ENCODE results near the gene ADCK1.

DNA sequence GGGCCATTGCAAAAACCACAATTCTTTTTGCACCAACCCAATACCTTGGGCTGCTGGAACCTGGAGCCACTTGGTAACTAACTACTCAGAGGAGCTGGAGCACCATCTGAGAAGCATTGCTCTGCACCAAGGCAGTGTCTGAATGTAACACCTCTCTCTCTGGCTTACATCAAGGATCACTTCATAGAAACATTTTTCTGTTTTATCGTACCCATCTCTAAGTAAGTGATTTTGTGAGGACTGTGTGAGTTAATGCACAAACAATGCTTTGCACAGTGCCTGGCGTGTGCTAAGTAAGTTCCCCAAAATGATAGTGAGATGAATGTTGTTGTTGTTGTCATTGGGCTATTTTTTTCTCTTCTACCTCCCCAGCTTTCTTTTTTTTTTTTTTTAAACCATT is 111.4 kb downstream of the ADCK1 start:
- TF ChIP-seq, protein P1, sequence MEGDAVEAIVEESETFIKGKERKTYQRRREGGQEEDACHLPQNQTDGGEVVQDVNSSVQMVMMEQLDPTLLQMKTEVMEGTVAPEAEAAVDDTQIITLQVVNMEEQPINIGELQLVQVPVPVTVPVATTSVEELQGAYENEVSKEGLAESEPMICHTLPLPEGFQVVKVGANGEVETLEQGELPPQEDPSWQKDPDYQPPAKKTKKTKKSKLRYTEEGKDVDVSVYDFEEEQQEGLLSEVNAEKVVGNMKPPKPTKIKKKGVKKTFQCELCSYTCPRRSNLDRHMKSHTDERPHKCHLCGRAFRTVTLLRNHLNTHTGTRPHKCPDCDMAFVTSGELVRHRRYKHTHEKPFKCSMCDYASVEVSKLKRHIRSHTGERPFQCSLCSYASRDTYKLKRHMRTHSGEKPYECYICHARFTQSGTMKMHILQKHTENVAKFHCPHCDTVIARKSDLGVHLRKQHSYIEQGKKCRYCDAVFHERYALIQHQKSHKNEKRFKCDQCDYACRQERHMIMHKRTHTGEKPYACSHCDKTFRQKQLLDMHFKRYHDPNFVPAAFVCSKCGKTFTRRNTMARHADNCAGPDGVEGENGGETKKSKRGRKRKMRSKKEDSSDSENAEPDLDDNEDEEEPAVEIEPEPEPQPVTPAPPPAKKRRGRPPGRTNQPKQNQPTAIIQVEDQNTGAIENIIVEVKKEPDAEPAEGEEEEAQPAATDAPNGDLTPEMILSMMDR (IDR thresholded peaks at IDR 0.05; ENCODE audit: extremely low read depth in 1 of 2, insufficient read depth in 1 of 2, low read depth in 1 of 2, low read length in 2 of 2), result no peak
- TF ChIP-seq POLR2A (IDR thresholded peaks at IDR 0.05; ENCODE audit: low read depth, low read length) (no peak), POLR2AphosphoS5 (IDR thresholded peaks at IDR 0.05; ENCODE audit: insufficient read depth, low read depth, low read length) (no peak), EZH2 (IDR thresholded peaks at IDR 0.05; ENCODE audit: borderline replicate concordance, low read depth, low read length, severe bottlenecking) (no peak)
- TF ChIP-seq, protein P2, sequence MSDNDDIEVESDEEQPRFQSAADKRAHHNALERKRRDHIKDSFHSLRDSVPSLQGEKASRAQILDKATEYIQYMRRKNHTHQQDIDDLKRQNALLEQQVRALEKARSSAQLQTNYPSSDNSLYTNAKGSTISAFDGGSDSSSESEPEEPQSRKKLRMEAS (IDR thresholded peaks at IDR 0.05; ENCODE audit: insufficient read depth, insufficient read length), result no peak
